Left lung (tissue), 10 donors: ENCODE measurements around the gene APBA2. TPM values are rescaled to one million over a fixed set of nuclear protein-coding genes. Genes with fewer than 3 reads are reported as not detected.

ENCODE experiments used
- ATAC-seq: fragments of 200-7000 bp; cut with Tn5 transposase; one replicate; pipeline ENCODE4 v1.9.1; 2020; ENCODE audit warnings: moderate library complexity
- DNase-seq, 4 donors: peaks; one replicate each; pipeline ENCODE4 v3.0.0-alpha.2; 2013 to 2020
- H3K27ac ChIP-seq, 2 donors: fragments of 200-600 bp; sonication (generic) in 1 of 2; one replicate each; pipeline versions ENCODE4 v1.5.0 to v1.8.0; 2020 to 2021
- H3K27me3 ChIP-seq, 2 donors: fragments of 200-600 bp; sonication (generic) in 1 of 2; one replicate each; pipeline versions ENCODE4 v1.5.0 to v1.8.0; 2020 to 2021
- H3K36me3 ChIP-seq, 2 donors: fragments of 200-600 bp; sonication (generic) in 1 of 2; one replicate each; pipeline versions ENCODE4 v1.5.0 to v1.8.0; 2020 to 2021
- H3K4me1 ChIP-seq, 2 donors: fragments of 200-600 bp; one replicate each; pipeline ENCODE4 v1.8.0; 2021
- H3K4me3 ChIP-seq, 2 donors: fragments of 200-600 bp; sonication (generic) in 1 of 2; one replicate each; pipeline versions ENCODE4 v1.5.0 to v1.8.0; 2020 to 2021; ENCODE audit warnings: mild to moderate bottlenecking in 1 of 2
- H3K9me3 ChIP-seq, 2 donors: fragments of 200-600 bp; sonication (generic) in 1 of 2; one replicate each; pipeline versions ENCODE4 v1.5.0 to v1.8.0; 2020 to 2021
- CTCF ChIP-seq, 2 donors: fragments of 200-600 bp; sonication (generic) in 1 of 2; IDR thresholded peaks; one replicate each; pipeline versions ENCODE4 v1.5.0 to v1.8.0; 2021; ENCODE audit warnings: antibody characterized with exemption in 2 of 2
- intact Hi-C, 2 donors: fragments of 100-400 bp; cut with DNase I; formaldehyde crosslinking; loops; one replicate each; pipeline versions ENCODE4 v1.11.2 to v1.14.2; 2022
- polyA plus RNA-seq, 6 donors: library from polyadenylated mRNA; unstranded; fragments of 120-200 nt; gene quantifications; one replicate each; pipeline ENCODE4 v1.2.1, GENCODE V29; 2013; ENCODE audit not compliant: insufficient read length in 6 of 6
- total RNA-seq, 2 donors: library from RNA; stranded (reverse); fragmentation: NEBNext Ultra II Directional; extraction: Animal tissue kit (Norgen Biotek cat#: 25700); gene quantifications; one replicate each; pipeline ENCODE4 v1.2.1, GENCODE V29; 2021
- donor health status: DM: no; HTN: yes; CAD: no.
- donor health status: DM: no; HTN: no; CAD: no.

The APBA2 gene
- total and polyA plus RNA-seq, 8 donors: 3.9 to 18.4 (median 11.1) TPM

GRCh38 chr15:28873585-28874190, 12.1 kb upstream of the APBA2 start:
- ATAC-seq: no peak
- no peak for TF ChIP-seq CTCF (IDR thresholded peaks at IDR 0.05)
- intact Hi-C loops: no loop called here

GRCh38 chr15:28875461-28876000, 10.2 kb upstream of the APBA2 start:
- DNase-seq: no peak
- no peak overlapping the region for H3K27ac ChIP-seq
- H3K9me3 ChIP-seq: peaks cover 0 to 2% of the 10 kb centered on the region in 2 donors
- intact Hi-C loops: no loop called here
- H3K4me3 ChIP-seq: no peak overlapping the region
- no peaks in the 10 kb centered on the region for H3K36me3 ChIP-seq
- no peaks in the 10 kb centered on the region for H3K4me1 ChIP-seq
- TF ChIP-seq CTCF (IDR thresholded peaks at IDR 0.05): no peak
- no peak for ATAC-seq
- H3K27me3 ChIP-seq: no peaks in the 10 kb centered on the region

More at GRCh38 chr15:28873585-28874190, 12.1 kb upstream of the APBA2 start:
- no peak overlapping the region for H3K4me3 ChIP-seq
- H3K9me3 ChIP-seq: peaks cover 0 to 2% of the 10 kb centered on the region in 2 donors
- no peaks in the 10 kb centered on the region for H3K27me3 ChIP-seq
- H3K27ac ChIP-seq: no peak overlapping the region
- DNase-seq: no peak
- H3K4me1 ChIP-seq: no peaks in the 10 kb centered on the region
- no peaks in the 10 kb centered on the region for H3K36me3 ChIP-seq

- Histone ChIP-seq H3K4me3 (no peak overlapping the region), H3K36me3 (no peaks in the 10 kb centered on the region), H3K27ac (no peak overlapping the region), H3K9me3 (peaks cover 0 to 2% of the 10 kb centered on the region in 2 donors), H3K4me1 (no peaks in the 10 kb centered on the region), H3K27me3 (no peaks in the 10 kb centered on the region)
- DNase-seq: no peak
- TF ChIP-seq CTCF (IDR thresholded peaks at IDR 0.05): no peak
- intact Hi-C loops: no loop called here
- no peak for ATAC-seq
These were observed 9.5 kb upstream of the APBA2 start for GRCh38 chr15:28876131-28876844.

GRCh38 chr15:28876845-28877185, 9.0 kb upstream of the APBA2 start:
- TF ChIP-seq CTCF (IDR thresholded peaks at IDR 0.05): no peak

GRCh38 chr15:28878209-28878608, 7.6 kb upstream of the APBA2 start:
- intact Hi-C loops: no loop called here
- Histone ChIP-seq H3K36me3 (no peaks in the 10 kb centered on the region), H3K4me3 (no peak overlapping the region), H3K9me3 (no peaks in the 10 kb centered on the region), H3K27ac (no peak overlapping the region), H3K4me1 (no peaks in the 10 kb centered on the region), H3K27me3 (no peaks in the 10 kb centered on the region)
- DNase-seq: no peak
- TF ChIP-seq CTCF (IDR thresholded peaks at IDR 0.05): no peak
- no peak for ATAC-seq

More at GRCh38 chr15:28876845-28877185, 9.0 kb upstream of the APBA2 start:
- Histone ChIP-seq H3K27me3 (no peaks in the 10 kb centered on the region), H3K4me3 (no peak overlapping the region), H3K27ac (no peak overlapping the region), H3K4me1 (no peaks in the 10 kb centered on the region), H3K9me3 (peaks cover 0 to 2% of the 10 kb centered on the region in 2 donors), H3K36me3 (no peaks in the 10 kb centered on the region)
- DNase-seq: no peak
- intact Hi-C loops: no loop called here
- ATAC-seq: no peak
